Measurements from ENCODE around the gene CDK18. TPM values are rescaled to one million over a fixed set of nuclear protein-coding genes. Genes with fewer than 3 reads are reported as not detected.
A peak's percentile ranks its signal among the peaks of the same experiment; 100 is the strongest.

CDK18 gene
- total and polyA plus RNA-seq, 2 of the 8 experiments (the other 6 are each of a cell fraction or from before 2014, with no cell fraction given) = 31.2 to 44.0 TPM

DNA sequence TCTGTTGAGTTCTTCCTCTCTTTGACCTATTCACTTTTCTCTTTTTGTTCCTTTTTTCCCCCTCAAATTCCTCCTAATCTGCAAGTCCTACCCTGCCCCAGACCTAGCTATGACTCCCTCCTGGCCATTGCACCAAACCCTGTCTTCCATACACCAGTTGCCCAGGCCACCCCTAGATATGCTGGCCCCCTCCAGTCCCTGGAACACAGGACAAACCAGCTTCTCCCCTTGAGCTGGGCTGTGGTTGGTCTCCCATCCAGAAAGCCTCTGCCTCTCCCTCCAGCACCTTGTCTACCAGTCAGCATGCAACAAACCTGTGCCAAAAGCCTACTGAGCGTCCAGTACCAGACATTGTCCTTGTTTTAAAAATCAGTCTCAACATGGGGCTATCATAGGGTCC lies 68.0 kb downstream of the CDK18 start:
- no peak overlapping the region for H3K9ac ChIP-seq (replicated peaks in 1 of 4; ENCODE audit: extremely low read depth in 1 of 4, low read depth in 3 of 4, low read length in 3 of 4)
- no peak for FAIRE-seq
- H3K23me2 ChIP-seq (ENCODE audit: low read depth, low read length) = peaks cover 4% of the 10 kb centered on the region; the same call in 1 of the 2 replicates
- H3K4me1 ChIP-seq (replicated peaks in 1 of 4; ENCODE audit: control insufficient read depth in 3 of 4, insufficient read depth in 4 of 4, low read length in 3 of 4) = peaks cover 1 to 15% (median 7%) of the 10 kb centered on the region in 4 experiments
- no peak overlapping the region for H3K56ac ChIP-seq (replicated peaks; ENCODE audit: insufficient read length, low read depth, low read length)
- H2BK12ac ChIP-seq (ENCODE audit: low read depth, low read length) = no peak overlapping the region
- no peak overlapping the region for H2BK120ac ChIP-seq (replicated peaks; ENCODE audit: low read depth, low read length)
- H3K14ac ChIP-seq (ENCODE audit: insufficient read length) = no peak overlapping the region
- no peak overlapping the region for H2AK5ac ChIP-seq (ENCODE audit: low read depth, low read length)
- no peaks in the 10 kb centered on the region for H3K9me3 ChIP-seq (ENCODE audit: insufficient read depth in 2 of 2, low read depth in 1 of 2, low read length in 1 of 2)
- no peak overlapping the region for H3K23ac ChIP-seq (ENCODE audit: insufficient read length)
- no peak overlapping the region for H3K4ac ChIP-seq (replicated peaks; ENCODE audit: insufficient read length, low read depth, low read length)
- H4K91ac ChIP-seq (replicated peaks; ENCODE audit: insufficient read length, low read length) = no peak overlapping the region
- H3K36me3 ChIP-seq (ENCODE audit: control insufficient read depth in 2 of 4, insufficient read depth in 4 of 4, low read length in 3 of 4) = no peaks in the 10 kb centered on the region
- no peaks in the 10 kb centered on the region for H4K20me1 ChIP-seq (replicated peaks in 1 of 2; ENCODE audit: control insufficient read depth in 1 of 2, insufficient read depth in 2 of 2, low read length in 2 of 2)
- peak overlapping the region; percentile 32; the same call in 1 of the 2 replicates for H3K18ac ChIP-seq (ENCODE audit: extremely low read depth, low read length)
- H2BK5ac ChIP-seq (ENCODE audit: low read depth, low read length) = no peak overlapping the region
- H4K8ac ChIP-seq (ENCODE audit: extremely low read depth, insufficient read depth, low read length) = no peak overlapping the region
- peak in 1 of 2 experiments; percentile 19 for DNase-seq (ENCODE audit: low read depth in 1 of 2, low spot score in 2 of 2)
- H3K27me3 ChIP-seq (replicated peaks in 1 of 4; ENCODE audit: control insufficient read depth in 3 of 4, extremely low read depth in 1 of 4, insufficient read depth in 3 of 4, low read length in 3 of 4) = peaks cover 20 to 35% (median 33%) of the 10 kb centered on the region in 4 experiments
- ChIA-PET POLR2A (ENCODE audit: partially characterized antibody) (no interaction called here), CTCF (ENCODE audit: partially characterized antibody) (interaction anchor here (0.6 to 4.8 kb wide), 8 partner anchors 16 to 175 kb away, joined by 3 to 27 read pairs (median 5); no protein-coding TSS in a partner anchor)
- H3K4me2 ChIP-seq (ENCODE audit: insufficient read depth in 1 of 2, low read depth in 2 of 2, low read length in 2 of 2) = no peak overlapping the region
- no peak overlapping the region for H2BK20ac ChIP-seq (ENCODE audit: low read length)
- no peak overlapping the region for H3K4me3 ChIP-seq (ENCODE audit: extremely low read depth in 1 of 4, insufficient read depth in 2 of 4, low read depth in 3 of 4, low read length in 4 of 4)
- H2BK15ac ChIP-seq (ENCODE audit: low read length) = no peak overlapping the region
- H2AFZ ChIP-seq (ENCODE audit: low read length) = no peak overlapping the region
- H3K27ac ChIP-seq (ENCODE audit: low read depth, low read length) = no peak overlapping the region
- no peaks in the 10 kb centered on the region for H3K79me2 ChIP-seq (ENCODE audit: control insufficient read depth in 1 of 2, insufficient read depth in 2 of 2, low read length in 2 of 2)
- no peaks in the 10 kb centered on the region for H3K79me1 ChIP-seq (ENCODE audit: low read depth, low read length)
- no peak overlapping the region for H4K5ac ChIP-seq (ENCODE audit: insufficient read length, low read depth, low read length)
- 94% methylated on average over 1 of the region's 1 CpG; no CpG with 5 or more reads in 1 of the 2 experiments for WGBS, 2 experiments (ENCODE audit: extremely low coverage in 1 of 2, insufficient coverage in 1 of 2, insufficient read length in 1 of 2, insufficient replicate concordance in 2 of 2, low coverage in 1 of 2, low lambda C conversion rate in 2 of 2, missing lambda C conversion rate in 1 of 2)
- TF ChIP-seq KDM4A (IDR thresholded peaks at IDR 0.05; ENCODE audit: low read depth, low read length, severe bottlenecking) (no peak), FOSL1 (IDR thresholded peaks at IDR 0.05; ENCODE audit: insufficient read depth, low read depth, low read length) (no peak), CTBP2 (IDR thresholded peaks at IDR 0.05; ENCODE audit: borderline replicate concordance, insufficient read depth, insufficient read length, low read length) (no peak), BRCA1 (IDR thresholded peaks at IDR 0.05; ENCODE audit: low read depth, low read length) (no peak), SP2 (IDR thresholded peaks at IDR 0.05; ENCODE audit: low read length) (no peak), TEAD4 (IDR thresholded peaks at IDR 0.05; ENCODE audit: low read depth, low read length) (no peak), CEBPB (IDR thresholded peaks at IDR 0.05; ENCODE audit: low read depth, low read length) (no peak), SP1 (IDR thresholded peaks at IDR 0.05; ENCODE audit: low read depth, low read length) (no peak), SIRT6 (IDR thresholded peaks at IDR 0.05; ENCODE audit: low read length) (no peak), BACH1 (IDR thresholded peaks at IDR 0.05; ENCODE audit: low read length) (no peak)
- TF ChIP-seq, protein P1, sequence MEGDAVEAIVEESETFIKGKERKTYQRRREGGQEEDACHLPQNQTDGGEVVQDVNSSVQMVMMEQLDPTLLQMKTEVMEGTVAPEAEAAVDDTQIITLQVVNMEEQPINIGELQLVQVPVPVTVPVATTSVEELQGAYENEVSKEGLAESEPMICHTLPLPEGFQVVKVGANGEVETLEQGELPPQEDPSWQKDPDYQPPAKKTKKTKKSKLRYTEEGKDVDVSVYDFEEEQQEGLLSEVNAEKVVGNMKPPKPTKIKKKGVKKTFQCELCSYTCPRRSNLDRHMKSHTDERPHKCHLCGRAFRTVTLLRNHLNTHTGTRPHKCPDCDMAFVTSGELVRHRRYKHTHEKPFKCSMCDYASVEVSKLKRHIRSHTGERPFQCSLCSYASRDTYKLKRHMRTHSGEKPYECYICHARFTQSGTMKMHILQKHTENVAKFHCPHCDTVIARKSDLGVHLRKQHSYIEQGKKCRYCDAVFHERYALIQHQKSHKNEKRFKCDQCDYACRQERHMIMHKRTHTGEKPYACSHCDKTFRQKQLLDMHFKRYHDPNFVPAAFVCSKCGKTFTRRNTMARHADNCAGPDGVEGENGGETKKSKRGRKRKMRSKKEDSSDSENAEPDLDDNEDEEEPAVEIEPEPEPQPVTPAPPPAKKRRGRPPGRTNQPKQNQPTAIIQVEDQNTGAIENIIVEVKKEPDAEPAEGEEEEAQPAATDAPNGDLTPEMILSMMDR (IDR thresholded peaks at IDR 0.05; ENCODE audit: control extremely low read depth in 1 of 3, insufficient read depth in 1 of 3, low read depth in 1 of 3, low read length in 3 of 3) = no peak
- TF ChIP-seq, protein P2, sequence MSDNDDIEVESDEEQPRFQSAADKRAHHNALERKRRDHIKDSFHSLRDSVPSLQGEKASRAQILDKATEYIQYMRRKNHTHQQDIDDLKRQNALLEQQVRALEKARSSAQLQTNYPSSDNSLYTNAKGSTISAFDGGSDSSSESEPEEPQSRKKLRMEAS (IDR thresholded peaks at IDR 0.05) = no peak
